A549 treated with AZD9567 at 1 μM for 4 hours (cell line): ENCODE results near the gene NCOA3. TPM values are rescaled to one million over a fixed set of nuclear protein-coding genes. Genes with fewer than 3 reads are reported as not detected.

Source experiments
- total RNA-seq: library from RNA; stranded (reverse); fragments of 200-300 nt; extraction: Qiagen RNA extraction; gene quantifications from 5 replicates; pipeline ENCODE4 v1.2.3, GENCODE V29; 2022; ENCODE audit not compliant: insufficient read depth

The NCOA3 gene
- total RNA-seq = 37.6 to 57.6 TPM (median 48.6 TPM) in 5 replicates

DNA sequence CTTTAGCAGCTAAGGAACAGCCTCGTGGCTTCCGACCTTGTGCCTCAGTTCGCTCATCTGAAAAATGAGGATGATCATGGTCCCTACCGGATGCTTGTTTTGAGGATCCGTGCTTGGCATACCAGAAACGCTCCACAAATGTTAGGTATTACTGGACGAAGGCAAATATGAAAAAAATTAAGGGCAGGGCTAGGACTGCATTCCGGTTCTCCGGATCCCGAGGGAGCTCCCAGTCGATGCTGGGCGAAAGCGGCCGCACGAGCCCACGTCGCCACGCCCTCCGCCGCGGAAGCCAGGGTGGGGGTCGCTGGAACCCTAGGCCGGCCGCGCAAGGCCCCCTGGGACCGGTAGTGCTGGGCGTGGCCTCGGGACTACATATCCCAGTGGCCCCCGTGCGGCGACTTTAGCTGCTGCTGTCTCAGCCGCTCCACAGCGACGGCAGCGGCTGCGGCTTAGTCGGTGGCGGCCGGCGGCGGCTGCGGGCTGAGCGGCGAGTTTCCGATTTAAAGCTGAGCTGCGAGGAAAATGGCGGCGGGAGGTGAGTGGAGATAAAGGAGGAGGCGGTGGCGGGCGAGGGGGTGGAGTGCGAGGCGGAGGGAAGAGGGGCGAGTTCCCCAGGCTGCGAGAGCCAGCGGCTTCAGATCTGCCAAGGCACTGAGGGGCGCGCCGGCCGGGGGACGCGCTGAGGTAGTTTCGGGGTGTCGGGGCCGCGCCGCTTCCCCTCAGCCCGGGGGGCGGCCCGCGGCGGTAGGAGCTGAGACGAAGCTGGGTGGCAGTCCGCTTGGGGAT lies at the start of gene NCOA3:
NCOA3 (plus strand) TSS at position 406 of the 789 bp plus-strand sequence. CDS start 120,361 bp downstream, outside the sequence.

Other genes starting within 250 kb of the NCOA3 start
- gene ZMYND8, start 145.2 kb upstream of the NCOA3 start, total RNA-seq = 8.6 to 10.0 TPM (median 9.6 TPM) in 5 replicates